Mammary epithelial cell (primary cell): ENCODE data around the gene MEG3.

Experiments
- CTCF ChIP-seq, 2 donors: IDR thresholded peaks in 1 of 2; conservative IDR thresholded peaks in 1 of 2; 2 replicates each; pipeline ENCODE4 v1.5.1; 2011 to 2012; ENCODE audit warnings: inconsistent platforms in 2 of 2, low read length in 2 of 2, mild to moderate bottlenecking in 2 of 2, control low read depth in 1 of 2, low read depth in 1 of 2; ENCODE audit not compliant: insufficient read depth in 1 of 2; ENCODE audit errors: extremely low read depth in 1 of 2
- EZH2 ChIP-seq: IDR thresholded peaks from 2 replicates; pipeline ENCODE4 v1.6.1; 2012; ENCODE audit warnings: low read length, inconsistent platforms, borderline replicate concordance

- TF ChIP-seq CTCF (conservative IDR thresholded peaks at IDR 0.05 in 1 of 2, IDR thresholded peaks at IDR 0.05 in 1 of 2; ENCODE audit: extremely low read depth in 1 of 2, insufficient read depth in 1 of 2, low read depth in 1 of 2, low read length in 2 of 2): no peak
- TF ChIP-seq EZH2: no peak
These were observed 3.9 kb upstream of the MEG3 start for GRCh38 chr14:100822013-100822412.
